Keratinocyte (primary cell): ENCODE measurements around the gene CDC20. TPM values are rescaled to one million over a fixed set of nuclear protein-coding genes. Genes with fewer than 3 reads are reported as not detected.

Source experiments
- DNase-seq: peaks from one replicate; pipeline ENCODE4 v3.0.0-alpha.2; 2011; ENCODE audit warnings: low read depth, missing footprints, low spot score
- FAIRE-seq: peaks from 2 replicates; lab custom pipeline; 2011; peaks lifted over from hg19 to GRCh38; lab: Jason Lieb, UNC
- H2AFZ ChIP-seq: 2 replicates; pipeline ENCODE4 v1.6.0; 2012; ENCODE audit warnings: low read length, control low read depth, inconsistent platforms; ENCODE audit not compliant: control insufficient read depth
- H3K27ac ChIP-seq: 2 replicates; pipeline ENCODE4 v1.5.1; 2011; ENCODE audit warnings: low read length; ENCODE audit not compliant: control insufficient read depth, insufficient read depth
- H3K27me3 ChIP-seq: 3 replicates; pipeline ENCODE4 v1.6.0; 2011; ENCODE audit warnings: low read length; ENCODE audit not compliant: control insufficient read depth, insufficient read depth; ENCODE audit errors: extremely low read depth
- H3K36me3 ChIP-seq, 2 experiments: 2 replicates in 1 of 2; 3 replicates in 1 of 2; pipeline ENCODE4 v1.5.1; 2011; ENCODE audit warnings: low read length in 2 of 2, mild to moderate bottlenecking in 1 of 2; ENCODE audit not compliant: control insufficient read depth in 2 of 2, insufficient read depth in 2 of 2; ENCODE audit errors: extremely low read depth in 1 of 2
- H3K4me1 ChIP-seq: 3 replicates; pipeline ENCODE4 v1.5.1; 2011; ENCODE audit warnings: low read length; ENCODE audit not compliant: control insufficient read depth, insufficient read depth; ENCODE audit errors: extremely low read depth
- H3K4me2 ChIP-seq: 3 replicates; pipeline ENCODE4 v1.6.0; 2011; ENCODE audit warnings: low read depth, low read length; ENCODE audit not compliant: control insufficient read depth, insufficient read depth; ENCODE audit errors: extremely low read depth
- H3K4me3 ChIP-seq, 3 experiments: fragments of 200-600 bp in 1 of 3; sonication (generic) in 1 of 3; 2 replicates in 2 of 3; 3 replicates in 1 of 3; pipeline ENCODE4 v1.5.1; 2011 to 2016; ENCODE audit warnings: low read length in 3 of 3, mild to moderate bottlenecking in 3 of 3, control low read depth in 2 of 3, inconsistent platforms in 1 of 3, low read depth in 1 of 3, mixed read lengths in 1 of 3, mixed run types in 1 of 3, moderate library complexity in 1 of 3; ENCODE audit not compliant: control insufficient read depth in 2 of 3, insufficient read depth in 2 of 3; ENCODE audit errors: extremely low read depth in 1 of 3
- H3K79me2 ChIP-seq: 2 replicates; pipeline ENCODE4 v1.6.0; 2012; ENCODE audit warnings: low read length; ENCODE audit not compliant: control insufficient read depth, insufficient read depth
- H3K9ac ChIP-seq: 3 replicates; pipeline ENCODE4 v1.6.0; 2011; ENCODE audit warnings: low read length; ENCODE audit not compliant: control insufficient read depth, insufficient read depth; ENCODE audit errors: extremely low read depth
- H3K9me1 ChIP-seq: 3 replicates; pipeline ENCODE4 v1.6.0; 2011; ENCODE audit warnings: low read length; ENCODE audit not compliant: control insufficient read depth, insufficient read depth; ENCODE audit errors: extremely low read depth
- H3K9me3 ChIP-seq: 2 replicates; pipeline ENCODE4 v1.5.1; 2012; ENCODE audit warnings: low read depth, low read length; ENCODE audit not compliant: control insufficient read depth
- H4K20me1 ChIP-seq: 3 replicates; pipeline ENCODE4 v1.6.0; 2011; ENCODE audit warnings: low read length; ENCODE audit not compliant: control insufficient read depth, insufficient read depth; ENCODE audit errors: extremely low read depth
- CTCF ChIP-seq, 3 experiments: IDR thresholded peaks in 1 of 3; conservative IDR thresholded peaks in 1 of 3; optimal IDR thresholded peaks in 1 of 3; 2 replicates in 2 of 3; 3 replicates in 1 of 3; pipeline versions ENCODE3 to v1.5.1; 2011; ENCODE audit warnings: low read length in 3 of 3, mild to moderate bottlenecking in 3 of 3, moderate library complexity in 2 of 3, control low read depth in 1 of 3, inconsistent platforms in 1 of 3; ENCODE audit not compliant: insufficient read depth in 2 of 3; ENCODE audit errors: extremely low read depth in 1 of 3
- EZH2 ChIP-seq: IDR thresholded peaks from one replicate; pipeline ENCODE4 v1.6.1; 2012; ENCODE audit warnings: inconsistent platforms, mild to moderate bottlenecking, low read length, moderate library complexity
- dilution Hi-C: fragments of 300-500 bp; cut with MboI; formaldehyde crosslinking; loops from one replicate; pipeline ENCODE4 v1.7.0; 2020; ENCODE audit warnings: low sequenced_read_pairs; ENCODE audit not compliant: extremely low pct_ligation_motif_present
- polyA plus RNA-seq, 5 experiments: library from polyadenylated mRNA; depleted of rRNA in 3 of 5; stranded (reverse) in 3 of 5; stranded (forward) in 1 of 5; unstranded in 1 of 5; fragments of >200 nt; gene quantifications; 1 replicate in 1 of 5; 2 replicates in 3 of 5; 3 replicates in 1 of 5; pipeline versions ENCODE4 v1.2.1 to v1.2.3, GENCODE V29; 2011 to 2012; ENCODE audit warnings: missing spikeins in 2 of 5, low read depth in 1 of 5, low replicate concordance in 1 of 5

Gene CDC20
- polyA plus RNA-seq, 1 donor (not counting 4 experiments of a cell fraction or from before 2014, with no cell fraction given), result 84.2 TPM

GRCh38 chr1:43321331-43321891 lies 37.4 kb upstream of the CDC20 start:
- Histone ChIP-seq H3K27me3 (no peaks in the 10 kb centered on the region), H3K9me1 (no peaks in the 10 kb centered on the region), H3K27ac (no peak overlapping the region), H3K4me2 (no peak overlapping the region), H3K4me1 (no peaks in the 10 kb centered on the region), H4K20me1 (no peaks in the 10 kb centered on the region), H3K9ac (no peak overlapping the region), H3K36me3 (no peaks in the 10 kb centered on the region), H3K9me3 (no peaks in the 10 kb centered on the region), H3K79me2 (no peaks in the 10 kb centered on the region), H3K4me3 (no peak overlapping the region), H2AFZ (no peak overlapping the region)
- dilution Hi-C loops, result no loop called here
- TF ChIP-seq EZH2 (no peak), CTCF (optimal IDR thresholded peaks at IDR 0.05 in 1 of 3, IDR thresholded peaks at IDR 0.05 in 1 of 3, conservative IDR thresholded peaks at IDR 0.05 in 1 of 3; ENCODE audit: extremely low read depth in 1 of 3, insufficient read depth in 2 of 3, low read length in 3 of 3) (no peak)
- DNase-seq, result no peak
- no peak for FAIRE-seq

GRCh38 chr1:43322506-43322905 lies 36.3 kb upstream of the CDC20 start:
- no peak for TF ChIP-seq EZH2
- Histone ChIP-seq H3K27me3 (no peaks in the 10 kb centered on the region), H3K9me1 (no peaks in the 10 kb centered on the region), H3K4me2 (no peak overlapping the region), H3K27ac (no peak overlapping the region), H3K9me3 (no peaks in the 10 kb centered on the region), H3K36me3 (no peaks in the 10 kb centered on the region), H3K4me1 (no peaks in the 10 kb centered on the region), H3K4me3 (no peak overlapping the region), H3K9ac (no peak overlapping the region), H2AFZ (no peak overlapping the region), H4K20me1 (no peaks in the 10 kb centered on the region), H3K79me2 (no peaks in the 10 kb centered on the region)
- DNase-seq (no peak), FAIRE-seq (no peak)
- dilution Hi-C loops, result no loop called here

- Histone ChIP-seq H3K9me1 (no peaks in the 10 kb centered on the region), H3K27ac (no peak overlapping the region), H3K9ac (no peak overlapping the region), H3K4me2 (no peak overlapping the region), H3K4me3 (no peak overlapping the region), H4K20me1 (no peaks in the 10 kb centered on the region), H2AFZ (no peak overlapping the region), H3K79me2 (no peaks in the 10 kb centered on the region), H3K4me1 (peaks cover 1% of the 10 kb centered on the region), H3K36me3 (no peaks in the 10 kb centered on the region), H3K9me3 (no peaks in the 10 kb centered on the region), H3K27me3 (no peaks in the 10 kb centered on the region)
- dilution Hi-C loops, result no loop called here
- DNase-seq (no peak), FAIRE-seq (no peak)
- TF ChIP-seq EZH2 (no peak), CTCF (optimal IDR thresholded peaks at IDR 0.05 in 1 of 3, IDR thresholded peaks at IDR 0.05 in 1 of 3, conservative IDR thresholded peaks at IDR 0.05 in 1 of 3; ENCODE audit: extremely low read depth in 1 of 3, insufficient read depth in 2 of 3, low read length in 3 of 3) (no peak)
Measured at GRCh38 chr1:43324810-43325209, 34.0 kb upstream of the CDC20 start.
